Articular chondrocyte of knee joint (primary cell): Measurements from ENCODE around the gene ST14. TPM values are rescaled to one million over a fixed set of nuclear protein-coding genes. Genes with fewer than 3 reads are reported as not detected.

Source experiments
- small RNA-seq: library from RNA; depleted of rRNA; stranded (forward); fragments of <200 nt; gene quantifications from one replicate; pipeline ENCODE3, GENCODE V24; 2012
- total RNA-seq: library from RNA; depleted of rRNA; stranded (reverse); fragments of >200 nt; gene quantifications from 2 replicates; pipeline ENCODE4 v1.2.3, GENCODE V29; 2012

ST14 gene
- total RNA-seq, result not detected in 2 replicates

DNA sequence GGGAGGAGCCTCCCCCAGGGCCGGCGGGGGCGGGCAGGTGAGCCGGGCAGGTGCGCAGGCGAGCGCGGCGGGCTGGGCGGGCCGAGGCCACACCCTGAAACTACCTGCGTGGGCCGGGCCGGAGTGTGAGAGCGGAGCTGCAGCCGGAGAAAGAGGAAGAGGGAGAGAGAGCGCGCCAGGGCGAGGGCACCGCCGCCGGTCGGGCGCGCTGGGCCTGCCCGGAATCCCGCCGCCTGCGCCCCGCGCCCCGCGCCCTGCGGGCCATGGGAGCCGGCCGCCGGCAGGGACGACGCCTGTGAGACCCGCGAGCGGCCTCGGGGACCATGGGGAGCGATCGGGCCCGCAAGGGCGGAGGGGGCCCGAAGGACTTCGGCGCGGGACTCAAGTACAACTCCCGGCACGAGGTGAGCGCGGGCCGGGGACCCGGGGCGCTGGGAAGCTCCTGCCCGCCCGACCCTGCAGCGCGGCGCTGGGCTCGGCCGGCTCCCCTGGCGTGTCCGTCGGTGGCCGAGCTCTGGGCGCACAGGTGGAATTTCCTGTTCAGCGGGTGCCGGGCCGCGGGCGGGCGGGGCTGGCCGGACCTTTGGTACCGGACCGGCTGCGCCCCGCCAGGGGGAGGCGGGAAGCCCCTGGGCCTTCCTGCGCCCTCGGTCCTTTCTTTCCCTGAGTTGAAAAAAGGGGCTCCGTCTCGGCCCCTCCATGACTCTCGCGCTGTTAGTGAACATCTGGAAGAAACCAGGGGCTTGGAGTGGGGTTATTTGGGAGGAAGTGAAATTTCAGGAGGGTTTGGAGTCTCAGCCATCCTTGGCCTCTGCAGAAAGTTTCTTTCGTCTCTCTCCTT, at the start of gene ST14:
TSS of gene ST14 (plus strand) at position 126 of the 841 bp plus-strand sequence. CDS start at position 324, 198 bp downstream.

Small RNAs within 50 kb of the gene (small RNA-seq; reads per million reads assigned to genes)
- not detected for gene RF00015

Other genes with a start within 250 kb of the ST14 start
- 6.4 and 8.5 TPM in 2 replicates for gene PRDM10, start 156.9 kb upstream of the ST14 start, total RNA-seq
- gene APLP2, start 89.9 kb upstream of the ST14 start, total RNA-seq, result 557 and 563 TPM in 2 replicates
- gene ZBTB44, start 155.1 kb downstream of the ST14 start, total RNA-seq, result 46.9 and 52.4 TPM in 2 replicates